Measurements from ENCODE around the gene DGCR8. TPM values are rescaled to one million over a fixed set of nuclear protein-coding genes. Genes with fewer than 3 reads are reported as not detected.

DGCR8 gene
- total RNA-seq, 1 experiment from 2014 or later, result 41.7 TPM

DNA sequence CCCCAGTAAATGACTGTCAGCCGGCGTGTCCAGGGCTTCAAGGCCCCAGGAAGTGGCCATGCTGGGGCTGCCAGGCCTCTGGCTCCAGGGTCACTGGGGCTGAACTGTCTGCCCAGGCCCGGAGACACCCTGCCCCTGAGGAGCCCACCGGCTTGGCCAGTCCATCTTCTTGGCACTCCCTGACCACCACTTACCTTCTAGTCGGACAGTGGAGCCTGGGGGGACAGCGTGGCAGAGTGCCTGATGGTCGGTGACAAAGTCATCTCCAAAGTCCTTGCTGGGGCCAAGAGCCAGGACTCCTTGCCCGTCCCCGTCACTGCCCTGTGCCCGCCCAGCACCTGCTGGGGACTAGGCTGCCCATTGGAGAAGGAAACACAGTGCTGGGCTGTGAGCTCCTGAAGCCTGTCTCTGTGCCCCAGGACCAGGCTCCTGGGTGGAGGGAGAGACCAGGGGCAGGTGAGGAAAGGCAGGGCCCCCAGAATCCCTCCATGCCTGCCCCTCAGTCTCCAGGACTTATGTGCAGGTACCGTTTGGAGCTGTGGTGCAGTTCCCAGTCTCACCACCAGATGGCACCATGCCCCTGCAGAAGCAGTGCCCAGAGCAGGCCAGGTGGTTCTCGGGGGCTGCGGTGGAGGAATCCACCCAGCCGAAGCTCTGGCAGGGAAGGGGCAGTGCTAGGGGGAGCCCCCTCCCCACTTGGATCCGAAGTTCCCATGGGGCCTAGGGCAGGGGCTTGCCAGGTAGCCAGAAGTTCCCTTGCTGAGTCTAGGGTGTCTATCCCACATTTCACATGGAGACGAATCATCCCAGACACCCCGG, 76.8 kb downstream of the DGCR8 start:
- Histone ChIP-seq H3K9ac (ENCODE audit: low read length) (no peak overlapping the region), H3K36me3 (ENCODE audit: low read depth, low read length) (no peaks in the 10 kb centered on the region; the same call in 1 of the 2 replicates), H3K4me3 (ENCODE audit: low read length) (no peak overlapping the region), H3K9me2 (replicated peaks; ENCODE audit: low read length) (no peaks in the 10 kb centered on the region), H3F3A (ENCODE audit: low read length, unreplicated experiment) (no peaks in the 10 kb centered on the region), H3K4me1 (ENCODE audit: insufficient read depth, low read length) (no peaks in the 10 kb centered on the region), H4K20me1 (ENCODE audit: low read length) (no peaks in the 10 kb centered on the region), H3K79me2 (ENCODE audit: low read length) (no peaks in the 10 kb centered on the region), H3K27me3 (ENCODE audit: low read length) (no peaks in the 10 kb centered on the region), H3K27ac (ENCODE audit: low read length) (no peak overlapping the region), H3K4me2 (ENCODE audit: low read length) (no peak overlapping the region), H3K9me3 (ENCODE audit: low read length) (no peaks in the 10 kb centered on the region), H2AFZ (ENCODE audit: low read length) (no peak overlapping the region)
- intact Hi-C loops (cut with micrococcal nuclease), result no loop called here
- DNase-seq (peak; percentile 82), ATAC-seq (peak; percentile 90)
- no TSS peak for BruUV-seq (replicated peaks)
- TF ChIP-seq EZH2 (IDR thresholded peaks at IDR 0.05; ENCODE audit: low read length, unreplicated experiment) (no peak), CTCF (conservative IDR thresholded peaks at IDR 0.05; ENCODE audit: low read depth, low read length) (peak; percentile 77)
- ChIA-PET CTCF (interaction anchor here (0.6 kb wide), 1 partner anchor 262 kb away, joined by 10 read pairs; no protein-coding TSS in a partner anchor), POLR2A (ENCODE audit: unreplicated experiment) (no interaction called here)

DNA sequence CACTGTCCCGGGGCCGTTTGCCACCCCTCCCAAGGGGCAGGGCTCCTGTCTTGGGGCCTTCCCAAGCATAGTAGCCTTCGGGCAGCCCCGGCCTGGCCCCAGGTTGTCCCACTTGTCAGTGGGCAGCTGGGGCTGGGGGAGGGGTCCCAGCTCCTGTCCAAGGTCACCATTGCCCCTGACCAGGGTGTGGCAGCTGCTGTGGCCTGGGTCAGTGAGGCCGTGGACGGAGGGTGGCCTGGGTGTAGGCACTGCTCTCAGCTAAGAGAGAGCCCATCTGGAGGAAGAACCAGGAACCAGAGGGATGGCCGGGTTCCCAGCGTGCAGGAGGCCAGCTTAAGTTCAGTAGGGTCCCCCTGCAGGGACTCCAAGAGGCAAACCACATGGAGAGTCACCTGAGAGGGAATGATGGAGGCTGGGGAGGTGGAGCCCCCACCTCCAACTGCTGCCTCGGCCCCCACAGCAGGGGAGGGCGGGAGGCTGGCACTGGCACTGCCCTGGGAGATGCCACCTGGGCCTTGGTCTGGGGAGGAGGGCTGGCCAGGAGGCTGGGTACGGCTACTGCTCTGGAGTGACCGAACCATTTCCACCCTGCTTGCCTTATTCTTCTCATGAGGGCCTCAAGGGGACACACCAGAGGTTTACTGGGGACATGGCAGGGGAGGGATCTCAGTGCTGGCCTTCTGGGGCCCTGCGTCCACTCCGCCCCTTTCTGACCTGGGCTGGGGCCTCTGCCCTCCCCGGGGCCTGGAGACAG, 77.6 kb downstream of the DGCR8 start:
- Histone ChIP-seq H3K36me3 (ENCODE audit: low read depth, low read length) (no peaks in the 10 kb centered on the region; the same call in 1 of the 2 replicates), H2AFZ (ENCODE audit: low read length) (no peak overlapping the region), H3K4me2 (ENCODE audit: low read length) (no peak overlapping the region), H3F3A (ENCODE audit: low read length, unreplicated experiment) (no peaks in the 10 kb centered on the region), H3K27me3 (ENCODE audit: low read length) (no peaks in the 10 kb centered on the region), H3K9ac (ENCODE audit: low read length) (no peak overlapping the region), H3K4me3 (ENCODE audit: low read length) (no peak overlapping the region), H3K9me3 (ENCODE audit: low read length) (no peaks in the 10 kb centered on the region), H3K4me1 (ENCODE audit: insufficient read depth, low read length) (no peaks in the 10 kb centered on the region), H3K79me2 (ENCODE audit: low read length) (no peaks in the 10 kb centered on the region), H3K27ac (ENCODE audit: low read length) (no peak overlapping the region), H3K9me2 (replicated peaks; ENCODE audit: low read length) (no peaks in the 10 kb centered on the region), H4K20me1 (ENCODE audit: low read length) (no peaks in the 10 kb centered on the region)
- ChIA-PET POLR2A (ENCODE audit: unreplicated experiment) (no interaction called here), CTCF (interaction anchor here (0.6 kb wide), 1 partner anchor 261 kb away, joined by 10 read pairs; no protein-coding TSS in a partner anchor)
- TF ChIP-seq CTCF (conservative IDR thresholded peaks at IDR 0.05; ENCODE audit: low read depth, low read length) (no peak), EZH2phosphoT487 (IDR thresholded peaks at IDR 0.05; ENCODE audit: borderline replicate concordance, low read length) (no peak), EZH2 (IDR thresholded peaks at IDR 0.05; ENCODE audit: low read length, unreplicated experiment) (no peak)
- no peak for ATAC-seq
- no TSS peak for BruUV-seq (replicated peaks)
- intact Hi-C loops (cut with micrococcal nuclease), result no loop called here
- no peak for DNase-seq
